22Rv1 (cell line): ENCODE results near the gene AKT3.

Experiments used
- ZFX ChIP-seq: fragments of 450-650 bp; IDR thresholded peaks from 2 replicates; pipeline ENCODE4 v1.6.1; 2017; ENCODE audit warnings: antibody characterized with exemption, borderline replicate concordance
- TF ChIP-seq, protein P1 (sequence below): fragments of 450-650 bp; IDR thresholded peaks from 2 replicates; pipeline ENCODE4 v1.5.1; 2017; ENCODE audit warnings: mild to moderate bottlenecking

DNA sequence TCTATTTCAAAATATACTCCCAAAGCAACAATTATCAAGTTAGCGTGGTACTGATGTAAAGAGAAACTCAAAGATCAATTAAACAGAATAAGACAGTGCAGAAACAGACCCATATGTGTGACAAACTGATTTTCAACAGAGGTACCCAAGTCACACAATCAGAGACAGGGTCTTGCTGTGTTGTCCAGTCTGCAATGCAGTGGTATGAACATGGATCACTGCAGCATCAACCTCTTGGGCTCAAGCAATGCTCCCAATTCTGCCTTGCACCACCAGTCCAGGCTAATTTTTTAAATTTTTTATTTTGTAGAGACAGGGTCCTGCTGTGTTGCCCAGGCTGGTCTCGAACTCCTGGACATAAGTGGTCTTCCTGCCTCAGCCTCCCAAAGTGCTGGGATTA lies 255.6 kb downstream of the AKT3 start:
- TF ChIP-seq, protein P1, sequence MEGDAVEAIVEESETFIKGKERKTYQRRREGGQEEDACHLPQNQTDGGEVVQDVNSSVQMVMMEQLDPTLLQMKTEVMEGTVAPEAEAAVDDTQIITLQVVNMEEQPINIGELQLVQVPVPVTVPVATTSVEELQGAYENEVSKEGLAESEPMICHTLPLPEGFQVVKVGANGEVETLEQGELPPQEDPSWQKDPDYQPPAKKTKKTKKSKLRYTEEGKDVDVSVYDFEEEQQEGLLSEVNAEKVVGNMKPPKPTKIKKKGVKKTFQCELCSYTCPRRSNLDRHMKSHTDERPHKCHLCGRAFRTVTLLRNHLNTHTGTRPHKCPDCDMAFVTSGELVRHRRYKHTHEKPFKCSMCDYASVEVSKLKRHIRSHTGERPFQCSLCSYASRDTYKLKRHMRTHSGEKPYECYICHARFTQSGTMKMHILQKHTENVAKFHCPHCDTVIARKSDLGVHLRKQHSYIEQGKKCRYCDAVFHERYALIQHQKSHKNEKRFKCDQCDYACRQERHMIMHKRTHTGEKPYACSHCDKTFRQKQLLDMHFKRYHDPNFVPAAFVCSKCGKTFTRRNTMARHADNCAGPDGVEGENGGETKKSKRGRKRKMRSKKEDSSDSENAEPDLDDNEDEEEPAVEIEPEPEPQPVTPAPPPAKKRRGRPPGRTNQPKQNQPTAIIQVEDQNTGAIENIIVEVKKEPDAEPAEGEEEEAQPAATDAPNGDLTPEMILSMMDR: no peak
- TF ChIP-seq ZFX: no peak
